Lower leg skin (tissue), 3 donors: ENCODE results near the gene ZNF335.

ENCODE experiments used
- CTCF ChIP-seq, 3 donors: fragments of 450-650 bp; IDR thresholded peaks; one replicate each; pipeline ENCODE4 v1.5.1; 2016; ENCODE audit warnings: antibody characterized with exemption in 3 of 3, mild to moderate bottlenecking in 3 of 3, moderate library complexity in 2 of 3
- POLR2A ChIP-seq, 2 donors: fragments of 450-650 bp; IDR thresholded peaks; one replicate each; pipeline ENCODE4 v1.6.1; 2016 to 2017; ENCODE audit warnings: antibody characterized with exemption in 2 of 2, mild to moderate bottlenecking in 1 of 2, moderate library complexity in 1 of 2

GRCh38 chr20:45971675-45972499 is at the start of gene ZNF335:
- peak in 1 of 3 donors; percentile 43 for TF ChIP-seq CTCF (IDR thresholded peaks at IDR 0.05)
- TF ChIP-seq POLR2A (IDR thresholded peaks at IDR 0.05): peak in 1 of 2 donors; percentile 22
